ENCODE data around the gene GDF2. TPM values are rescaled to one million over a fixed set of nuclear protein-coding genes. Genes with fewer than 3 reads are reported as not detected.

The GDF2 gene
- total RNA-seq, 1 donor from 2014 or later, result 0.21 TPM

- H3K27me3 ChIP-seq, result no peaks in the 10 kb centered on the region
- intact Hi-C loops (cut with DNase I), result no loop called here
- no peaks in the 10 kb centered on the region for H3K36me3 ChIP-seq
- H3K9me3 ChIP-seq, result no peaks in the 10 kb centered on the region
- H3K4me1 ChIP-seq, result no peaks in the 10 kb centered on the region
- TF ChIP-seq, protein P1, sequence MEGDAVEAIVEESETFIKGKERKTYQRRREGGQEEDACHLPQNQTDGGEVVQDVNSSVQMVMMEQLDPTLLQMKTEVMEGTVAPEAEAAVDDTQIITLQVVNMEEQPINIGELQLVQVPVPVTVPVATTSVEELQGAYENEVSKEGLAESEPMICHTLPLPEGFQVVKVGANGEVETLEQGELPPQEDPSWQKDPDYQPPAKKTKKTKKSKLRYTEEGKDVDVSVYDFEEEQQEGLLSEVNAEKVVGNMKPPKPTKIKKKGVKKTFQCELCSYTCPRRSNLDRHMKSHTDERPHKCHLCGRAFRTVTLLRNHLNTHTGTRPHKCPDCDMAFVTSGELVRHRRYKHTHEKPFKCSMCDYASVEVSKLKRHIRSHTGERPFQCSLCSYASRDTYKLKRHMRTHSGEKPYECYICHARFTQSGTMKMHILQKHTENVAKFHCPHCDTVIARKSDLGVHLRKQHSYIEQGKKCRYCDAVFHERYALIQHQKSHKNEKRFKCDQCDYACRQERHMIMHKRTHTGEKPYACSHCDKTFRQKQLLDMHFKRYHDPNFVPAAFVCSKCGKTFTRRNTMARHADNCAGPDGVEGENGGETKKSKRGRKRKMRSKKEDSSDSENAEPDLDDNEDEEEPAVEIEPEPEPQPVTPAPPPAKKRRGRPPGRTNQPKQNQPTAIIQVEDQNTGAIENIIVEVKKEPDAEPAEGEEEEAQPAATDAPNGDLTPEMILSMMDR (IDR thresholded peaks at IDR 0.05), result no peak
- DNase-seq (ENCODE audit: low spot score in 2 of 2), result no peak
- no peak overlapping the region for H3K27ac ChIP-seq
- H3K4me3 ChIP-seq, result no peak overlapping the region
Measured at GRCh38 chr10:47330366-47330765, 8.1 kb downstream of the GDF2 start.

DNA sequence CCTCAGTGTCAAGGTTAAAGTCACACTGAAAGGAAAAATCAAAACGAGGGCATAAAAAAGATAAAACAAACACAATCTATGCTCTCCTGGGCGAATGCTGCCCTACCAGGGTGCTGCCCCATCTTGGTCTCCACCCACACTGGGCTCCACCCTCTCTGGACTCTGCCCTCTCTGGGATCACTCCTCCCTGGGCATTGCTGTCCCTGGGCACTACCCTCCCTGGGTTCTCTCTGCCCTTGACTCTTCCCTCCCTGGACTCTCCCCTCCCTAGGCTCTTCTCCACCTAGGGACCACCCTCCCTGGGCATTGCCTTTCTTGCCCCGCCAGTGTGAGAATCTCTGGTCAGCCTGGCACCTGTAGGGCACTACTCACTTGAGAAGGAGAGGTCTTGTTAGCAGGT lies 8.6 kb downstream of the GDF2 start:
- TF ChIP-seq, protein P1 (IDR thresholded peaks at IDR 0.05), result no peak
- intact Hi-C loops (cut with DNase I), result no loop called here
- H3K36me3 ChIP-seq, result no peaks in the 10 kb centered on the region
- no peak overlapping the region for H3K27ac ChIP-seq
- no peaks in the 10 kb centered on the region for H3K27me3 ChIP-seq
- no peaks in the 10 kb centered on the region for H3K4me1 ChIP-seq
- DNase-seq (ENCODE audit: low spot score in 2 of 2), result no peak
- H3K9me3 ChIP-seq, result no peaks in the 10 kb centered on the region
- H3K4me3 ChIP-seq, result no peak overlapping the region

DNA sequence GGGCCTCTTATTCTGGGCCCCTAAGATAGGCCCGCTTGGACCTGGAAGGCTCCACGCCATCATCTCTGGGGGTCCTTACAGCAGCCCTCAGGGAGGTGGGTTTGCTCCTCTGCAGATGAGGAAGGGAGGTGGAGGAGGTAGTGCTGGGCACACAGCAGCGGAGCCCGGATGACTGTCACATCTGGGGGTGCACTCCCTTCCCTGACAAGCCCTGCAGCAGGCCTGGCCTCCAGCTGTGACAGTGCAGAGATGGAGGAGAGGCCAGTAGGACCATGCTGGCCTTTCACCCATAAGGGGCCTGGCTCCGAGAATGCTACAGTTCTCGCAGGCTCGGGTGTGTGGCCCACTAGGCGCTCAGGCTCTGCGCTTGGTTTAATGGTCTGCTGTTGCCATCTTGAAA lies 9.2 kb downstream of the GDF2 start:
- no peaks in the 10 kb centered on the region for H3K9me3 ChIP-seq
- no peak overlapping the region for H3K27ac ChIP-seq
- intact Hi-C loops (cut with DNase I), result no loop called here
- H3K4me3 ChIP-seq, result no peak overlapping the region
- TF ChIP-seq, protein P1 (IDR thresholded peaks at IDR 0.05), result no peak
- no peaks in the 10 kb centered on the region for H3K36me3 ChIP-seq
- DNase-seq (ENCODE audit: low spot score in 2 of 2), result no peak
- H3K4me1 ChIP-seq, result no peaks in the 10 kb centered on the region
- no peaks in the 10 kb centered on the region for H3K27me3 ChIP-seq

DNA sequence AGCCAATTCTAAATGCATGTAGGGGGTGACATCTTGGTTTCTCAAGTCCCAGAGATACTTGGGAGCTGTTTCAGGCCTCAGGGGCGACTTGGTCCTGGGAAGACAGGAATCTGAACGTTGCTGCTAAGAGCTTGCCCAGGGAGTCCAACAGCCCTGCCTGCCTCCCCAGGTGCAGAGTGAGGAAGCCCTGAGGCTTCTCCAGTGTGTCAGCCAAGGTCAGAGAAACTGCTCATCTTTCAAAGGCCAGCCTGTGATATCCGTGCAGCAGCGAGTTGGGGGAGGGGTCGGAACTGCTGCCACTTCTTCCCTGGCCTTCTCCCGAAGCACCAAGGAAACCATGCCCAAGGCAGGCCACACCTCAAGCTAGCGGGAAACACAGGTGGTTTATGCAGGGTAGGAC lies 9.7 kb downstream of the GDF2 start:
- peak in 1 of 2 donors; percentile 25 for DNase-seq (ENCODE audit: low spot score in 2 of 2)
- no peaks in the 10 kb centered on the region for H3K4me1 ChIP-seq
- intact Hi-C loops (cut with DNase I), result no loop called here
- no peak overlapping the region for H3K27ac ChIP-seq
- no peaks in the 10 kb centered on the region for H3K27me3 ChIP-seq
- no peaks in the 10 kb centered on the region for H3K36me3 ChIP-seq
- TF ChIP-seq, protein P1 (IDR thresholded peaks at IDR 0.05), result no peak
- H3K9me3 ChIP-seq, result no peaks in the 10 kb centered on the region
- no peak overlapping the region for H3K4me3 ChIP-seq

DNA sequence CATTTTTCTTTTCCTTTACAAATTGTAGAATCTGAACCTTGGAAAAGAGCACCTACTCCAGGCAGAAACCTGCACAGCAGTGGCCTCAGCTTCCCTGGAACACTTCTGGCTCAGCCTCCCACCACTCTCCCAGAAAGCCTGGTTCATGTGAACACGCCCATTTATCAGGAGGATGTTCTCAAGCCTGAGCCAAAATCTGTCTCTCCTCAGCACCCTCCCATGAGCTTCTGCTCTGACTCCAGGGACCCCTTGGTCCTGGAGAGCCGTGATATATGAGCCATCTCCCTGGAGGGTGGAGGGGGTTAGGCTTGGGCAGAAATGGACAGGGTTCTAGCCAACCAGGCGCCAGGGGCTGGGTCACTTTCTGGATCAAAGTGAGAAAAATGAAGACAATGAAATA lies 10.1 kb downstream of the GDF2 start:
- H3K27ac ChIP-seq, result no peak overlapping the region
- TF ChIP-seq, protein P1 (IDR thresholded peaks at IDR 0.05), result no peak
- H3K36me3 ChIP-seq, result no peaks in the 10 kb centered on the region
- no peaks in the 10 kb centered on the region for H3K27me3 ChIP-seq
- no peaks in the 10 kb centered on the region for H3K9me3 ChIP-seq
- H3K4me1 ChIP-seq, result no peaks in the 10 kb centered on the region
- no peak overlapping the region for H3K4me3 ChIP-seq
- intact Hi-C loops (cut with DNase I), result no loop called here
- peak in 1 of 2 donors; percentile 38 for DNase-seq (ENCODE audit: low spot score in 2 of 2)

DNA sequence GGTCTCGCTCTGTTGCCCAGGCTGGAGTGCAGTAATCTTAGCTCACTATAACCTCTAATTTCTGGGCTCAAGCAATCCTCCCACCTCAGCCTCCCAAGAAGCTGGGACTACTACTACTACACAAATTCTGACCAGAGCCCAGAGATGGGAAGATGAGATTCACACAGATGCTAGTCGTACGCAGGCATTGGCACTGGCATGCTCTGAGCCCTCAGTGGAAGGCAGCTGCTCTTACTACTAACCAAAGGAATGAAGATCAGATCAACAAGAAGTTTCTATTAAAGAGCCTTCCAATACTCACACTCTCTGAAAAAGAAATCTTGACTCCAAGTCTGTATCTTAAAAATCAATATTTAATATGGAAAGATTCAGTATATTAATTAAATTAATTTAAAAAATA lies 10.7 kb downstream of the GDF2 start:
- no peak overlapping the region for H3K27ac ChIP-seq
- intact Hi-C loops (cut with DNase I), result no loop called here
- no peak overlapping the region for H3K4me3 ChIP-seq
- no peaks in the 10 kb centered on the region for H3K27me3 ChIP-seq
- no peaks in the 10 kb centered on the region for H3K36me3 ChIP-seq
- no peak for DNase-seq (ENCODE audit: low spot score in 2 of 2)
- no peaks in the 10 kb centered on the region for H3K4me1 ChIP-seq
- TF ChIP-seq, protein P1 (IDR thresholded peaks at IDR 0.05), result no peak
- no peaks in the 10 kb centered on the region for H3K9me3 ChIP-seq

All from ascending aorta (tissue), 2 donors.